Stimulated activated CD4-positive, alpha-beta T cell treated with anti-CD3 and anti-CD28 coated beads, Interleukin-4, amount 100 ng/mL, for 1 hour (primary cell): ENCODE data around the gene CFAP77.

Experiments
- DNase-seq: peaks from one replicate; pipeline ENCODE4 v3.0.0-alpha.2; 2020

CFAP77 gene

DNA sequence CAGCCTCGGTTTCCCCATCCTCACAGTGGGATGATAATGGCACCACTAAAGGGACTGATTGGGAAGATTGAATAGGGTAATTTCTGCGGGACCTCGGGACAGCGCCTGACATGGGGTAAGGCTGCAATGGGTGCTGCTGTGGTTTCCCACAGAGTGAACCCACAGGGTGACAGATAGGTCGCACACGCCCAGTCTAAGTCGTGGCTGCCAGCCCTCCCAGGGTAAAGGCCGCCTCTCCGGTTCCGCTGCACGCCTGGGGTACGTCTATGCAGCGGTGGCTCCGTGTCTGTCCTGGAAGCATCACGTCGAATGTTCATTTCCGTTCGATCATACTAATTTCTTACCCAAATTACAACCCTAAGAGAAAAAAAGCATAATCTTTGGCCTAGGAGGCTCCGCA, 631 bp downstream of the CFAP77 start:
- DNase-seq: peak; percentile 9

DNA sequence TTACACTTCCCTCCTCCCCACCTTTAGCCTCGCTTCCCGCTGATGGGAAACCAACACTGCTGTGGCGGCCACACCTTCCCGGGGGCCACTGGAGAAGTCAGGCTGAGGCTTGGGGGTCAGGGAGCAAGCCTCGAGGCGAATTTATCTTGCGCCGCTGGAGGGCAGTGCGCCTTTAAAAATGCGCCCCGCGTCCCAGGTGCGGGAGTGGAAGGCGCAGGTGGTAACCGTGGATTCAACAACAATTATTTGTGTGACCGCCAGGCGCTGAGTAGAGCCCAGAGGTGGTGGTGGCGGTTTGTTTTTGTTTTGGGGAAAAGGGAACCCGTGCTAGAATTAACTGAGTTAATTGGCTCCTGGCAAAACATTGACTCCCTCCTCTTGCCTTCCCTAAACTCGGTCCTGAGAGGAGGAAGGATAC, 1.1 kb downstream of the CFAP77 start:
- peak; percentile 68 for DNase-seq

DNA sequence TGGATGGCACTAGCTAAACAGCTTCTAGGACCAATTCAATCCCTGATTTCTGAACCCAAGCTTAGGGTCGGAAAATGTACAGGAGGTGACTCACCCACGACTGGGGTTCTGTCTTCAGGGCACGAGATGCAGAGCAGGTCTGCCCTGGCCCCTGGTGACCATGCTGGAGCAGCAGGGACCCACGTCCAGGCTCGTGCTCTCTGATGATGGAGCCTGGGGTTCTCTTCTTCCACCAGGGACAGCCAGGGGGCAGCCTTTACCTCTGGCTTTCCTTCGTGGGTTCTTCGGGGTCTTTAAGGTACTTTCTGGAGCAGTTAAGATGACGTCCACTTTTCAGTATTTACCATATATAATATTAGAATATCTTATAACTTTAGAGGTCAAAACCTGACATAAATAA, 2.1 kb downstream of the CFAP77 start:
- peak; percentile 11 for DNase-seq

DNA sequence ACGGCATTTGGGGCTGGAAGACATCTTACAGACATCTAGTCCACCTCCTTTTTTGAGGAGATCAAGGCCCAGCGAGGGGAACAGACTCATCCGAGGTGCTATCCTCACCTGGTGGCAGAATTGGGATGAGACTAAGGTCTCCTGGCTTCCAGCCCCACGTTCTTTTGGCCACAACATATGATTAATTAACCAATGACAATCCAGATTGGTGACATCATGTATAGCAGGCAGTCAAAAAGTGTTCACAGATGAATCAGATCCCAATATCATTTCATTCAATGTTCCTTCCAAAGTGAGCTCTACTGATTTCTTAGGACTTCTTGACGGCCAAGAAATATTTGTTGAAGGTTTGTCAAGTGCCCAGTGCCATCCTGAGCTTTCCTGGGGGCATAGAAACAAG, 3.9 kb downstream of the CFAP77 start:
- no peak for DNase-seq

DNA sequence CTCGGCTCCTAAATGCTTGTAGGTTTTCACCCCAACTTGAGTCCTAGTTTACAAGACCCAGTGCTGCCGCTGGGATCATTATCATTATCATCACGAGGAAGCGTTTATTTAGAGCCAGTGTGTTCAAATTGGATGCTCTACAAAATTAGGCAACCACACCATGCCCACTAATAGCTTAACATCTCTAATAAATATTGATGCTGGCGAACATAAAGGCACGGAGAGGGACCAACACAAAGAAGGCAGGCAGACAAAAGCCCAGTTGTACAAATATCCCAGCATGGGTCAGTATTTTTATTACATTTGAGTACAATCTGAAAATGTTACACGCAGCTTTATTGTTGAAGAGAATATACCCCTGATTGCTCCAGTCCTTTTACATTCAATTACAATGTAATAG, 4.7 kb downstream of the CFAP77 start:
- no peak for DNase-seq

DNA sequence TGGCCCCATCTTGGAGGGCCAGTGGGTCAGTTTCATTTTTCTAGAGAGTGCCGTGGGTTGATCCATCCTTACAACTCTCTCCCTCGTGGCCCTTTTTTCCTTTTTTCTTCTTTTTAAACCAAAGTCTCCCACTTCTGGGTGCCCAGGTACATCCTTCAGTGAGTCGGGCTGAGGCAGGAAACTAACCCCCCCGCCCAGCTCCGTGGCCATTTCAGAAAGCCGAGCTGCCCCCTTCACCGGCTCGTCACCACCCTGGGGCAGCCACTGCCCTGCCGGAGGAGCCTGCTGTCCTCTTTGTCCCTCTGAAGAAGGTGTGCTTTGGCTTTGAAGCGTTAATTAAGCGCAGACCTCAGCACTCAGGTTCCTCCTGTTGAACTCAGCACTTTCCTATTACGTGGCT, 5.2 kb downstream of the CFAP77 start:
- DNase-seq: no peak

DNA sequence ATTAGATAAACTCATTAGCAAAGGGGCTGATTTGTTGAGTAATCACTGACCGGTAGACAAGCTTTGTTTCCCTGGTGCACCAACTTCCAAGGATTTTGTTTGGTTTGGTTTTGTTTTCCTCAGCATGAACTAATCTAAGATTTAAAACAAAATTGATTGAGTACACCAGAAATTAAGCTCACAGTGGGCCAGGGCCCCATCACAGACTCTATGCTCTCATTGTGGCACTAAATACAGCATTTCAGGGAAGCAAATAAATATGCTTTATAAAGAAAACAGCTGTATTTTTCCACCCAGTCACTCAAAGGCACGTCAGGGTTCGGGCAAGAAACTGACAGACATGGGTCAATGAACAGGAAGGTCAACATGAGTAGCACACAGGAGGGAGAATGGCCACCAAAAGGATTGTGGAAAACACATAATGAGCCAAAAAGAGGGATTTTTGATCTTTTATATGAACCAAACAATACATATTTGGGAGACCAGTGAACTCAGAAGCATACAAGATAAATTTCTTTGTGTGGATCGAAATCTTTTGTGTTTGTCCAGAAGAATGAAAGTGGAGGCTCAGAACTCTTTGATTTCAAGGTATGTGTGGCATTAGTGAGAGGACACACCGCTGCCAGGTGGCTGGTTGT, 8.8 kb downstream of the CFAP77 start:
- no peak for DNase-seq

DNA sequence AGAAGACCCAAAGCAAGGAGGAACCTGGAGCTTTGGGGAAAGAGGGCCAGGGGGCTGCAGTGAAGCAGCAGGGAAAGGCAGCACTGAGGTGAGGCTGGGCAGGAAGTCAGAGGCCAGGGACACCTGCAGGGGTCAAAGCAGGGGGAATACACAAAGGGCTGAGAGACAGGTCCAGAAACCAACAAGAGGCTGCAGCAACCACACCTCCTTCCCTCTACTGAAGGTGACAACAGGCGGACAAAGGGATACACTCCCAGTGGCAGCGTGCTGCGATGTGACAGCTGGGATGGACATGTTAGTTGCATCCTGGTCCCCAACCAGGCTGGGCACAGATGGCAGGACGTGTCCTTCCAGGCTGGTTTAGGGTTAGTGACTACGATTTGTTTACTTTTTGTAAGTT, 12.6 kb downstream of the CFAP77 start:
- DNase-seq: no peak

DNA sequence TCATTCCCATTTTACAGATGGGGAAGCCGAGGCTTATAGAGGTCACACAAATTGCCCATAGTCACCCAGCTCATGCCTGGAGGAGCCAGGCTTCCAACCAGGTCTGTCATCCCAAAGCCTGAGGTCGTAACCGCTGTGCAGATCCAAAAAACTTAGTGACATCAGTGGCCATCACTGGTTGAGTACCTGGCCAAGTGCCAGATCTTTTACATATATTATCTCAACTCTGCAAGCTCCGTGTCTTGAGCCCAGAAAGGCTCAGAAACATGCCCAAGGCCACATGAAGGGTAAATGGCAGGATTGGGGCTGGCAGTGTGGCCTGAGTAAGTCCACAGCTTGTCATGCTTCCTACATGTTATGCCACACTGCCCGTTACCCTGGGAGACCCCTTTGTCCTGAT, 13.5 kb downstream of the CFAP77 start:
- no peak for DNase-seq

DNA sequence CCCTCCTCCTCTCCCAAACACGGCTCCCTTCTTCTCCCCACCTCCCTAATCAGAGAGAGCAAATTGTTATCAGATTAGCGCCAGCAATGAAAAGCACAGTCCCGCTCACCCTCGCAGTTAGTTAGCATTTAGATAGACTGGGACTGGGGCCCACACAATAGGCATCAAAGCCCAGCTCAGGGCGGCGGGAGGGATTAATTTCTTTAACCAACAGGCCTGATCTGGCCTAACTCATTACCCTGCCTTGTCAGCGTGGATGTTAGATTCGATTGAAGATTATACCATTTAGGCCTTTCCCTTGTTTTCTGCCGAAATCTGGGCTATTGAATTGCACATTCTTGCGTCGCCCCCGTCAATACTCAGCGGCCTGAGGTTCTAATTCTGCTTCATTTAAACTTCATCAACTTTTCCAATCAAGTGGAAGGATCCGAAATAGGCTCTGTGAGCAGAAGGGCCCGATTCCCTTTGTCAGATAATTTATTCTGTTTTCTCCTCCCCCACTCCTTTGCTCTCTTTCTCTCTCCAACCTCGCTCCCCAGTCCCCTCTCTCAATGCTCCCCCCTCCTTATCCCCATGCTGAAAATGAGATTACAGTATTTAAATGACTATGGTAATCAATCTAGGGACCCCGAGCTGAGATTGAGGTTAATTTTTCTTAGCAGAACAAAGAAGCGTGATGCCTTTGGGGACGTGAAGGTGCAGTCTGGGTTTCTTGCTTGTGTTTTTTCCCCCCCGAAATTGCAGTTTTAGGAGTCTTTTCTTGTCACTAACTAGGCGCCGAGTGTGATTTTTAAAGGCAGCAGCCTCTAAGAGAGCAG, 15.1 kb downstream of the CFAP77 start:
- DNase-seq: no peak

DNA sequence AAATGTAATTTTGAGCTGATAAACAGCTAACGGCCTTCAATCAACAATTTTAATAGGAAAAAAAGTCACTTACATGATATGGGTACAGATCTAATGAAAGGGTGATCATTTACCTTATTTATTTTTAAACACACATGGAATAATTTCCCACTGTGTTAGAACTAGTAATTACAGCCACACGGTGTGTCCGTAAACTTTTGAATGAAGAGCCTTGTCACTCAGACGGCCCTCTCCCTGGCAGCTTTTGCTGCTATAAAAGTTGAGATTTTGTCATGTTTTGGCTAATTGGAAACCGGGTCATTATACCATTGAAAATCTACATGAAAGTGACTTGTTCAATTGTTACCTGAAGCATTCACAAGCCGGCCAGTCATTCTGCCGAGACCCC, 15.7 kb downstream of the CFAP77 start:
- DNase-seq: no peak

DNA sequence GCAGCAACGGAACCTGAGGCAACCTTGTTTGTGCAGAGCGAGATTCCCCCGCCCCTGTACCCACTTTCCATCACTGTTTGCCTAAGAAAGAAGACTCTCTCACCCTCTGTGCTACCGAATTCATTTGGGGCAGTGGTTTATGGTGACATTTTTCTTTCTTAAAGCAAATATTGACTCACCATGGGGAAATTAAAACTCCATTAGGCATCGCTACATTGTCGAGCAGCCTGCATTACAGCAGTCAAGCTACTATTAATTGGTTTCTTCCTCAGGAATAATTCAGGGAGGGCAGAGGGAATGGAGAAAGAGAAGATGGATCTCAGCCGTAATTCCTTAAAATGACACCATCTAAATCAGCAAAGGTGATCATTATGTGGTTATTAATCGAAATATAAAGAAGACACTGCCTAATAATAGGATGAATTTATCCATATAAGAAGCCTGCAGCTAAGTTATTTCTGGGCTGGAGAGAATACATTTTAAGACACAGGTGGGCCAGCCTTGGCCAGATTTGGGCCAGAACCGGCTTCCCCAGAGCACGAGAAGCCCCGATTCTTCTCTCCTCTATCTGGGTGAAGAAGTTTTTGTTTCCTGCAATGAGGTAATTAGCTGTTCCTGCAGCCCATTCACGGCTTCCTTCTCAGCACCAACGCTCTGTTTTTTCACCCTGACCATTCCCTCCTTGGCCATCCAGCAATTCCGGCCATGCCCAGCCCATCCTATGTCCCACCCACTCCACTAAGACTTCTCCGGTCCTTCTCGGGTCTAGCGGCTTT, 16.8 kb downstream of the CFAP77 start:
- no peak for DNase-seq

DNA sequence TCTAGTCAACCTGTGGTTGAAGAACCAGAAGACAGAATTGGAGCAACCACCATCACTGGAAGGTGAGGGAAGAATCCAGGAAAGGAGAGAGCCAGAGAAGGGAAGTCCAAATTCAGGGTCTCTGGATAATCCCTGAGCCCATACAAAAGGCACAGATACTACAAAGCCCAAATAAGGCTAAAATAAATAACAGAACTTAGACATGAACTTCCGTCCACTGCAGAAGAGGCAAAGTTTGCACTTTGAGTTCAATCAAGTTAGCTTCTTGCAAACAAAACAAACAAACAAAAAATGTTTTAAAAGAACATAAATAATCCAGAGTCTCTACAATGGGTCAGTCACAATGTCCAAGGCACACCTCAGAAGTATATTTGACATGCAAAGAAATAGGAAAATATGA, 21.0 kb downstream of the CFAP77 start:
- DNase-seq: no peak

DNA sequence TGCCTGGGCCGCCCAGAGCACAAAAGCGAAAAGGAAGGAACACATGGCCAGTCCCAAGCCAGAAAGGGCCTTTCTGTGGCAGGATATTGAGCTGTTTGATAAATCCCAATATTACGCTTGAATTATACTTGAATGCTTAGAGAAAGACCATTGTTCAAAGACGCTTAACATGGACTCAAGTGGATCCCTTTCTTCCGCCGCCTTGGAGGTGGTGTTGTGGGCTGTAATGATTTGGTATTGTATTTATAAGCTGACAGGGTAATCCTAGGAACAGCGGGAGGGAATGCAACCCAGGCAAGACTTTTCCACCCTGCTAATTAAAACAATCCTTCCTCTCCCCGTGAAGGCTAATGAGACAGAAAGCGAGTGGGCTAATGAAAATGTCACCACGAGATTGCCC, 24.9 kb downstream of the CFAP77 start:
- DNase-seq: no peak

DNA sequence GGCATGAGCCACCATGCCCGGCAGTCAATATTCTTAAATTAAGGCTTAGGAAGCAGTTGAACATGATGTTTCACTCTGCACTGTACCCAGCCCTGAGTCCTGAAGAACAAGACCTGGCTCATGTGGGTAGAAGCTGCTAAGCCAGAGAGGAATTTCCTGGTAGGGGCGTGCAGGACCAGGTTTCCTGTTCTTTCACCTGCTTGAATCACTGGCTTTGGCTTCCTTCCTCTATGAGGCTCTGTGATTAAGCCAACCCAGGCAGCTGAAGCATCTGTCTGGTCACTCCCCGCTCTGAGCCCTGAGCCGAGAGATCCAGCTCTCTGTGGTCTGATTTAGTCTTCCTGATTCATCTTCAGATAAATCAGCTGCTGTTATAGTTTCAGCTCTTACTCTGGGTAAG, 29.1 kb downstream of the CFAP77 start:
- no peak for DNase-seq

DNA sequence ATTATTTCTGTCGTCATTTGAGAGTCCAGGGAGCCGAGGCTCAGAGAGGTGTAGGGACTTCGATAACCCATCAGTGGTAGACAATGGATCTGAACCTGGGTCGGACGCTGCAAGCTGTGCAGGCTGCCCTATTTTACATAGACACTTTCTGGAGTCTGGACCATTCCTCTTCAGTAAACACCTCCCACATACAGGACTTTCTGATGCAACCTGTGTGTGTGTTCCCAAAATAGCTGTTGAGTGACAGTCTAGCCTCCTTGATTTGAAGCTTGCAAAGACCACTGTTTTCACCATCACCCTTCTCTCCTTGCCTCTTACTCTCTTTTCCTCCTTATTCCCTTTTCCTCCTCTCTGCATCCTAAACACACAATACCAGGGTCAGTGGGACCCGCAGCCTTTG, 30.7 kb downstream of the CFAP77 start:
- DNase-seq: no peak

DNA sequence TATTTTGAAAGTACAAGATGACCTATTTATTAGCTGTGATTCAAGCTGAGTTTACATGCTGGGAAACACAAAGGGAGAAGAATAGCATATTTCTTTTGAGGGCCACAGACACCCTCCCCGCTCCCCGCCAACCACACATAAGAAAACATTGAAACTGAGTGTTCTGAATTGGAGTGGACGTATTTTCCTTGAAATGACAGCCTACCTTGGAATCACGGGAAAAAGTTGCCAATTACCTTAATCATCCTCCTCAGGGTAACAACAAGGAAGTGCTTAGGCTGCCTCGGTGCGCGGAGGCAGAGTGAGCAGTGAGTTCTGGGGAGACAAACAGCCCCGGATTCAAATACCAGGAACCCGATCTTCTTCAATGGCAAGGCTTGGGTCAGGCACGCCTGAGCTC, 31.4 kb downstream of the CFAP77 start:
- DNase-seq: no peak

DNA sequence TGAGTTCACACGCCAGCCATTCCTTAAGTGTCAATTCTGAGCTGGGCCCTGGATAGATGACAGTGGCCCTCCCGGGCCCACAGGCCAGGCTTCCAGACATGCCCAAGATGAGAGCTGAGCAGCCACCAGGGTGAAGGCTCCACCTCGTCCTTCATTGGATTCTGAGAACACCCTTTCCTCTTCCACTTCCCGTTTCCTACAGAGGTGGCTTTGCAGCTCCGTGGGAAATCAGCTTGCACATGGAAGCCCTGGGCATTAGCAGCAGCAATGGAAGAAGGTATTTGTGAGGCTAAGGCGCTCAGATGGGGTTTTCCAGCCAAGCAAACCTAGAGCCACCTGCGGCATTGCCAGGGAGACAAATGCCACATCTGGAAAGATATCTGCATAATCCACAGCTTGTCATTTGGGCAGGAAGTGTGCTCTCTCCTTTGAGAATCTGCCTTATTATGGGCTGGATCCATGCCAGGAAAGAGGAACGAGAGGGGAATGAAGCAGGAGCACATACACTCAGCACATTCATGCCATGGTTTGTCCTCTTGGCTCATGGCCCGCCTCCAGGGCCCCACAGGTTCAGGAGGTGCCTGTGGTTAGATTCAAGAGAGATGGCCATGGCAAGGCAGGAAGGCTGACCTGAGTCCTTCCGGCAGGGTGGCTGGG, 34.1 kb downstream of the CFAP77 start:
- DNase-seq: no peak

DNA sequence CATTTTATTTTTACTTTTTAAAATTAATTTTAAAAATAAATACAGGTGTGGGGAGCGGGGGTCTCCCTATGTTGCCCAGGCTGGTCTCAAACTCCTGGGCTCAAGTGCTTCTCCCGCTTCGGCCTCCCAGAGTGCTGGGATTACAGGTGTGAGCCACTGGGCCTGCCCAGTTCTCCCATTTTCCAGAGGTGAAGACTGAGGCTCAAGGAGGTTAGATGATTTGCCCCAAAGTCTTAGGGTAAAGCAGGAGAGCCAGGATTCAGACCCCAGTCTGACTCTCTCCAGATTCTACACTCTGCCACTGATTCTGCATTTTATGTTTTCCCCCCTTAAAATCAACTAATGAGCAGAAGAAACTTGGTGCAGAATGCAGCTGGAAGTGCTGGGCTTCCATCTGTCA, 36.9 kb downstream of the CFAP77 start:
- DNase-seq: no peak

DNA sequence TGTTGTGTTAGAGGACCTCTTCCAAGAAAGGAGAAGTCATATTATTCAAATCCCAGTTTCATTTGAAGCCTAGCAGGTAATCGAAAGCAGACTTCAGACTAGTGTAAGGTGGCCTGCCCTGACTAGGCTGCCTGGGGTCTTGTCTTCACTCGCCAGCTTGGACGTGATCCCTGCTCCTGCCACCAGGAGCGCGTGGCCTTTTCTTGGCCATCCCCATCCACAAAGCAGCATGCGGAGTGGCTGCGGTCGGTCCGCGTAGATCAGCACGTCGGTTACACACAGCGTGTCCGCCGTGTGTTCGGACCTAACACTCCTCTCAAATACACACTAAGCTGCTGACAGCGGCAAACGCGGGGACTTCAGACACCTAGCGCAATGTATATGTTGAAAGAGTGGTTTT, 37.3 kb downstream of the CFAP77 start:
- DNase-seq: no peak

DNA sequence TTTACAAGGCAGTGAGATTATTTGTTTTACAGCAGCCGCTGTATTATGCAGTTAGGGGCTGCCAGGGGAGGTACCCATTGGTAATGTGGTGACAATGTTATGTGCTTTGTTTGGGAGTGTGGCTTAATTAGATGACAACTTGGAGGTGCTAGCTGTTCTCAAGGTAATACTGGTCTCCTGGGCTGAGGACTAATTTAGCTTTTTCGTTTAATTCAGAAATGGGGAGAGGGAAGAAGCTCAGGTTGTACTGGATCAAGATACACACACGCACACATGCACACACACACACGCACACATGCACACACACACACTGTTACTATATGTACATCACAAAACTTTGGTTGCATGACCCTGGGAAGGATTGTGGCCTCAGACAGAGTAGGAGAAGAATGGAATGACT, 37.9 kb downstream of the CFAP77 start:
- DNase-seq: no peak

DNA sequence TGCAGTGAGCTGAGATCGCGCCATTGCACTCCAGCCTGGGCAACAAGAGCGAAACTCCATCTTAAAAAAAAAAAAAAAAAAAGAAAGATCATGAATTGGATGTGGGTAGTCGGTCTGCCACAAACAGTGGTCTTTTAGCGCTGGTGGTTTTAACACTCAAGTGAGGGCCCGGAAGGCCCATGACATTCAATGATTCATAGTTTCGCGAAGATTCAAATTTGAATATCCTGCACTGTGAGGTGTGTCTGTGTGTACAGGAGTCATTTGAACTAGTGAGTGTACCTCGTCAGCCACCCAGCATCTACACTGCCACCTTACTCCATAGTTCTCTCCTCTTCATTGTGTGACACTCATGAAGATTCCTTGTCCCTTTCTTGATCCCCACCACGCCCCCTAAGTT, 41.3 kb downstream of the CFAP77 start:
- DNase-seq: no peak

DNA sequence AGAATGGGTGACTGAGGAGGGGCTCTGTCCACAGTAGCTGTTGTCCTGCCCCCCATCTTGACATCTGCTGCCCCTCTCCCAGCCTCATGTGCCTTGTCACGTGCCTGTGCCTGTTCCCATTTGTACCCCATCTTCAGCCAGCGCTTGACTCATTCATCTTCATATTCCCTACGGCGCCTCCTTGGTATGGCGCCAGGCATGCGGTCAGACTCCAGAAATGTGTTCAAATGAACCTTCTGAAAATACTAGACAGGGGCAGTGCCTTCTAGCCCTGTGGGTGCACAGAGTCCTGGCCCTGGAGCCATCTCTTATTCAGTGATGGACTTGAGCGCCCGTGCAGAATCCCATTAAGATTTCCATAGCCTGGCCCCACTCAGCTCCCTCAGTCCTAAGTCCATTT, 46.2 kb downstream of the CFAP77 start:
- DNase-seq: no peak
